Caco-2 (cell line): ENCODE results near the gene SIN3B. TPM values are rescaled to one million over a fixed set of nuclear protein-coding genes. Genes with fewer than 3 reads are reported as not detected.

ENCODE experiments used
- BruUV-seq: library from RNA; stranded (reverse); fragments of 400-500 nt; replicated peaks from 2 replicates; lab custom pipeline; 2021; lab: Mats Ljungman, UMichigan
- CTCF ChIA-PET: fragments of 300-600 bp; sonication (Branson Sonifier 250); formaldehyde crosslinking; loops from one replicate; lab custom pipeline; 2022; ENCODE audit warnings: antibody characterized with exemption; lab: Charles Lee
- POLR2A ChIA-PET: fragments of 300-600 bp; sonication (Branson Sonifier 250); formaldehyde crosslinking; loops from one replicate; lab custom pipeline; 2022; ENCODE audit warnings: antibody characterized with exemption; lab: Charles Lee
- DNase-seq, 2 experiments: peaks; one replicate each; pipeline versions ENCODE4 v3.0.0 to v3.0.0-alpha.2; 2020 to 2022
- H3K27me3 ChIP-seq: replicated peaks from 2 replicates; pipeline ENCODE4 v1.6.0; 2011; ENCODE audit warnings: low read length; ENCODE audit not compliant: control insufficient read depth, insufficient read depth
- H3K36me3 ChIP-seq: 2 replicates; pipeline ENCODE4 v1.5.1; 2011; ENCODE audit warnings: low read length; ENCODE audit not compliant: control insufficient read depth, insufficient read depth
- H3K4me1 ChIP-seq: fragments of 250-450 bp; sonication (Bioruptor Pico); 2 replicates; pipeline ENCODE4 v1.5.1; 2020; ENCODE audit warnings: mild to moderate bottlenecking
- H3K4me3 ChIP-seq: 2 replicates; pipeline ENCODE4 v1.5.1; 2011; ENCODE audit warnings: low read depth, mild to moderate bottlenecking, control low read depth, low read length
- H3K9me3 ChIP-seq: fragments of 250-450 bp; sonication (Bioruptor Pico); 2 replicates; pipeline ENCODE4 v1.5.1; 2020; ENCODE audit warnings: mild to moderate bottlenecking, moderate library complexity
- H3K27ac Mint-ChIP-seq: one replicate; pipeline ENCODE4 v1.8.0; 2022; ENCODE audit warnings: mixed read lengths; ENCODE audit not compliant: unreplicated experiment
- H3K27me3 Mint-ChIP-seq: one replicate; pipeline ENCODE4 v1.8.0; 2022; ENCODE audit warnings: mixed read lengths; ENCODE audit not compliant: insufficient read depth, unreplicated experiment
- H3K36me3 Mint-ChIP-seq: one replicate; pipeline ENCODE4 v1.8.0; 2022; ENCODE audit warnings: mild to moderate bottlenecking, mixed read lengths; ENCODE audit not compliant: insufficient read depth, unreplicated experiment
- H3K4me1 Mint-ChIP-seq: one replicate; pipeline ENCODE4 v1.8.0; 2022; ENCODE audit warnings: low read depth, mixed read lengths; ENCODE audit not compliant: unreplicated experiment
- H3K4me3 Mint-ChIP-seq: one replicate; pipeline ENCODE4 v1.8.0; 2022; ENCODE audit warnings: mild to moderate bottlenecking, moderate library complexity, mixed read lengths; ENCODE audit not compliant: unreplicated experiment
- H3K9me3 Mint-ChIP-seq: one replicate; pipeline ENCODE4 v1.8.0; 2022; ENCODE audit warnings: mixed read lengths; ENCODE audit not compliant: unreplicated experiment
- CTCF ChIP-seq, 2 experiments: fragments of 200-600 bp in 1 of 2; IDR thresholded peaks; 1 replicate in 1 of 2; 2 replicates in 1 of 2; pipeline versions ENCODE4 v1.5.1 to v1.8.0; 2011 to 2022; ENCODE audit warnings: antibody characterized with exemption in 1 of 2, control low read depth in 1 of 2, inconsistent platforms in 1 of 2, low read depth in 1 of 2, low read length in 1 of 2, mild to moderate bottlenecking in 1 of 2, moderate library complexity in 1 of 2; ENCODE audit not compliant: insufficient read depth in 1 of 2, severe bottlenecking in 1 of 2, unreplicated experiment in 1 of 2
- intact Hi-C: fragments of 100-400 bp; cut with micrococcal nuclease; formaldehyde crosslinking; loops from one replicate; pipeline ENCODE4 v1.10.0; 2022; ENCODE audit not compliant: unreplicated experiment
- total RNA-seq: library from RNA; stranded (reverse); gene quantifications from 2 replicates; pipeline ENCODE4 v1.2.3, GENCODE V29; 2022

Gene SIN3B
- total RNA-seq, 1 experiment from 2014 or later, result 56.9 TPM

DNA sequence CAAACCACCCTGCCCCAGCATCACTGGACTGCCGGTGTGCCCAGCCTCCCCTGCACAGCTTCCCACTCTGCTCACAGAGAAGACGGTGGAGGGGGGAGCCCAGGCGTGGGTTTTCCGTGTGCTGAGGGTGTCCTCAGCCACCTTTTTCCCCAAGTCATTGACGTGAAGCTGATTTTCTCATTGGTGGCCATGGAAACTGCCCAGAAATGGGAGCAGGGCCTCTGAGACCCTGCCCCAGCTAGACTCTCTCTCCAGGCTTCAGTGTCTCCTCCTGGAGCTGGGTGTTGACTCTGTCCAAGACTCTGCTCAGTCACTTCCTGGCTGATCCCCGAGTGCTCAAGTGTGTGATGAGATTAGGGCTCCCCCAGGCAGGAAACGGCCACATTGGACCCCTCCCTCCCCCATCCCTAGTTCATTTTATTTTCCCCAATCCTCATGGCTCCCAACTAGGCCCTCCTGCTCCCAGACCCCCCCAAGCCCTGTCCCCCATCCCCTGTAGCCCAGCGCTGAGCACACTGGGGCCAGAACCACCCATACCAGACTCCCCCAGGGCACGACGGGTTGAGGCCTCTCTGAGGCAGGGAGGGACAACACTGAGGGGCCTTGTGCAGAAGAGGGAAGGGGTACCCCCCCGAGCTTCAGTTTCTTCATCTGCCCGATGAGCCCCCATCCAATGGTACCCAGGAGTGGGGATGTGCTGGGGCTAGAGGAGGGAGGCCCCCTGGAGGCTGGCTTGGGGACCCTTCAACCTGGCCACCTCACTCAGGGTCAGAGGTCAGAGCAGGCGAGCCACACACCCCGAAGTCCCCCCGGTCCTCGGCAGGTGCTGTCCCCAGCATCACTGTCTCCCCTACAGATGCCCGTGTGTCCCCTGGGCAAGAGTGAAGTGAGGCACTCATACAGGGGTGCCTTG lies 58.4 kb downstream of the SIN3B start:
- intact Hi-C loops, result no loop called here
- DNase-seq, result no peak
- no TSS peak for BruUV-seq
- no peak overlapping the region for H3K27ac Mint-ChIP-seq
- H3K36me3 ChIP-seq, result no peaks in the 10 kb centered on the region
- no peak overlapping the region for H3K4me3 ChIP-seq
- no peaks in the 10 kb centered on the region for H3K27me3 Mint-ChIP-seq
- CTCF ChIA-PET, result no interaction called here
- H3K36me3 Mint-ChIP-seq, result no peaks in the 10 kb centered on the region
- POLR2A ChIA-PET, result no interaction called here
- TF ChIP-seq CTCF (IDR thresholded peaks at IDR 0.05; ENCODE audit: insufficient read depth in 1 of 2, low read depth in 1 of 2, low read length in 1 of 2, severe bottlenecking in 1 of 2, unreplicated experiment in 1 of 2), result no peak
- no peaks in the 10 kb centered on the region for H3K4me1 ChIP-seq
- H3K9me3 ChIP-seq, result peaks cover 4% of the 10 kb centered on the region; the same call in 1 of the 2 replicates
- H3K4me1 Mint-ChIP-seq, result no peaks in the 10 kb centered on the region
- H3K4me3 Mint-ChIP-seq, result no peak overlapping the region
- H3K27me3 ChIP-seq, result no peaks in the 10 kb centered on the region
- peaks cover 9% of the 10 kb centered on the region for H3K9me3 Mint-ChIP-seq

DNA sequence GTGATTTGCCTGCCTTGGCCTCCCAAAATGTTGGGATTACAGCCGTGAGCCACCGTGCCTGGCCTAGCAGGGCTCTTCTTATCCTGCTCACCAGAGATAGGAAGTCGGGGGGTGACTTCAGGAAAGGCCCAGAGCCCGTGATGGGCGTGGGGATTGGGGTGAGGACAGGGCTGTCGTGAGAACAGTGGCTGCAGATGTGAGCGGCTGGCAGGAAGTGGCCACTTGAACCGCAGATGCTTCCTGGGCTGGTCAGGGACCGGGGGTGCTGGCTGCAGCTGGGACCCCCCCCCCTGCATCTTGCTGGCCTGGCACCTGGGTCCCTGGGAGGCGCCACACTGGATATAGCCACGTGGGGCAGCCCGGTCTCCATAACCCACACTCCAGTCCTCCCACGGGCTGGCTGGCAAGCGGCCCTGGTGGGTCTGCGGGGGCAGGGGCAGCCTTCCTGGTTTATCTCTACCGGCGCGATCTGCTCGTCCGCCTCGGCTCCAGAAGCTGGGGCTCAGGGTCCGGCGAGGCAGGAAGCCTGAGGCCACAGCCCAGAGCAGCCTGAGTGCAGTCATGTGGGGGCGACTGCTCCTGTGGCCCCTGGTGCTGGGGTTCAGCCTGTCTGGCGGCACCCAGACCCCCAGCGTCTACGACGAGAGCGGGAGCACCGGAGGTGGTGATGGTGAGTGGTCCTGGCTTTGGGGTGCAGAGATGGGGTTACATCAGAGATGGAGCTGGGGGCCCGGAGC lies 59.6 kb downstream of the SIN3B start, which contains the start of gene F2RL3:
TSS of gene F2RL3 (plus strand) at position 371 of the 737 bp plus-strand sequence. CDS start at position 562, 191 bp downstream.
- ChIA-PET CTCF (no interaction called here), POLR2A (no interaction called here)
- Histone ChIP-seq H3K4me3 (no peak within 1 kb of the TSS), H3K36me3 (no peaks in the 10 kb centered on the region), H3K9me3 (no peaks in the 10 kb centered on the region), H3K27me3 (no peaks in the 10 kb centered on the region), H3K4me1 (no peaks in the 10 kb centered on the region)
- Mint-ChIP-seq H3K27ac (no peak within 1 kb of the TSS), H3K4me1 (no peaks in the 10 kb centered on the region), H3K4me3 (no peak within 1 kb of the TSS), H3K27me3 (no peaks in the 10 kb centered on the region), H3K9me3 (no peaks in the 10 kb centered on the region), H3K36me3 (no peaks in the 10 kb centered on the region)
- intact Hi-C loops, result no loop called here
- DNase-seq, result no peak
- no TSS peak for BruUV-seq
- no peak for TF ChIP-seq CTCF (IDR thresholded peaks at IDR 0.05; ENCODE audit: insufficient read depth in 1 of 2, low read depth in 1 of 2, low read length in 1 of 2, severe bottlenecking in 1 of 2, unreplicated experiment in 1 of 2)

GRCh38 chr19:16889366-16889882 lies 60.2 kb downstream of the SIN3B start:
- no TSS peak for BruUV-seq
- DNase-seq, result no peak
- no peaks in the 10 kb centered on the region for H3K9me3 ChIP-seq
- H3K4me3 Mint-ChIP-seq, result no peak overlapping the region
- ChIA-PET POLR2A (no interaction called here), CTCF (no interaction called here)
- no peak for TF ChIP-seq CTCF (IDR thresholded peaks at IDR 0.05; ENCODE audit: insufficient read depth in 1 of 2, low read depth in 1 of 2, low read length in 1 of 2, severe bottlenecking in 1 of 2, unreplicated experiment in 1 of 2)
- no peak overlapping the region for H3K27ac Mint-ChIP-seq
- H3K4me1 ChIP-seq, result no peaks in the 10 kb centered on the region
- intact Hi-C loops, result no loop called here
- H3K9me3 Mint-ChIP-seq, result no peaks in the 10 kb centered on the region
- H3K27me3 ChIP-seq, result no peaks in the 10 kb centered on the region
- H3K4me3 ChIP-seq, result no peak overlapping the region
- H3K27me3 Mint-ChIP-seq, result no peaks in the 10 kb centered on the region
- no peaks in the 10 kb centered on the region for H3K36me3 Mint-ChIP-seq
- no peaks in the 10 kb centered on the region for H3K4me1 Mint-ChIP-seq
- H3K36me3 ChIP-seq, result no peaks in the 10 kb centered on the region
